DND-41 (cell line): Measurements from ENCODE around the gene TMTC2.

Source experiments
- ATAC-seq: fragments of 200-7000 bp; cut with Tn5 transposase; 3 replicates; pipeline ENCODE4 v1.9.1; 2021; ENCODE audit warnings: low read depth; ENCODE audit not compliant: insufficient read depth
- DNase-seq: peaks from one replicate; pipeline ENCODE4 v3.0.0-alpha.2; 2020
- H2AFZ ChIP-seq: 2 replicates; pipeline ENCODE4 v1.6.0; 2012; ENCODE audit warnings: low read depth, low read length
- H3K27ac ChIP-seq: 2 replicates; pipeline ENCODE4 v1.5.1; 2012; ENCODE audit warnings: low read length, inconsistent platforms
- H3K27me3 ChIP-seq: fragments of 200-600 bp; sonication (generic); 2 replicates; pipeline ENCODE4 v1.6.0; 2012; ENCODE audit warnings: low read length, mild to moderate bottlenecking, inconsistent platforms; ENCODE audit not compliant: insufficient read depth, poor library complexity
- H3K36me3 ChIP-seq: 2 replicates; pipeline ENCODE4 v1.5.1; 2012; ENCODE audit warnings: low read length, inconsistent platforms; ENCODE audit not compliant: insufficient read depth
- H3K4me1 ChIP-seq: 2 replicates; pipeline ENCODE4 v1.5.1; 2012; ENCODE audit warnings: mild to moderate bottlenecking, low read length; ENCODE audit not compliant: insufficient read depth
- H3K4me2 ChIP-seq: 2 replicates; pipeline ENCODE4 v1.6.0; 2012; ENCODE audit warnings: mild to moderate bottlenecking, moderate library complexity, low read length, inconsistent platforms; ENCODE audit not compliant: insufficient read depth
- H3K4me3 ChIP-seq, 2 experiments: fragments of 200-600 bp in 1 of 2; shearing (Covaris generic) in 1 of 2; 2 replicates each; pipeline ENCODE4 v1.5.1; 2012 to 2016; ENCODE audit warnings: inconsistent platforms in 2 of 2, low read length in 2 of 2, mild to moderate bottlenecking in 2 of 2, low read depth in 1 of 2, moderate library complexity in 1 of 2
- H3K79me2 ChIP-seq: 2 replicates; pipeline ENCODE4 v1.6.0; 2012; ENCODE audit warnings: low read length, inconsistent platforms; ENCODE audit not compliant: insufficient read depth
- H3K9ac ChIP-seq: 2 replicates; pipeline ENCODE4 v1.6.0; 2012; ENCODE audit warnings: low read depth, mild to moderate bottlenecking, inconsistent platforms, low read length, moderate library complexity
- H3K9me3 ChIP-seq: 2 replicates; pipeline ENCODE4 v1.5.1; 2012; ENCODE audit warnings: low read length, moderate library complexity, mild to moderate bottlenecking, inconsistent platforms; ENCODE audit not compliant: insufficient read depth, severe bottlenecking
- H4K20me1 ChIP-seq: 2 replicates; pipeline ENCODE4 v1.6.0; 2012; ENCODE audit warnings: low read length; ENCODE audit not compliant: insufficient read depth
- EZH2 ChIP-seq: IDR thresholded peaks from 3 replicates; pipeline ENCODE4 v1.6.1; 2012; ENCODE audit warnings: borderline replicate concordance, low read depth, mild to moderate bottlenecking, moderate library complexity, low read length, inconsistent platforms; ENCODE audit not compliant: severe bottlenecking
- TF ChIP-seq, protein P1 (sequence below): IDR thresholded peaks from 2 replicates; pipeline ENCODE4 v1.5.1; 2012; ENCODE audit warnings: borderline replicate concordance, low read length, moderate library complexity, mild to moderate bottlenecking; ENCODE audit not compliant: poor library complexity, severe bottlenecking; ENCODE audit errors: extremely low read depth

TMTC2 gene

DNA sequence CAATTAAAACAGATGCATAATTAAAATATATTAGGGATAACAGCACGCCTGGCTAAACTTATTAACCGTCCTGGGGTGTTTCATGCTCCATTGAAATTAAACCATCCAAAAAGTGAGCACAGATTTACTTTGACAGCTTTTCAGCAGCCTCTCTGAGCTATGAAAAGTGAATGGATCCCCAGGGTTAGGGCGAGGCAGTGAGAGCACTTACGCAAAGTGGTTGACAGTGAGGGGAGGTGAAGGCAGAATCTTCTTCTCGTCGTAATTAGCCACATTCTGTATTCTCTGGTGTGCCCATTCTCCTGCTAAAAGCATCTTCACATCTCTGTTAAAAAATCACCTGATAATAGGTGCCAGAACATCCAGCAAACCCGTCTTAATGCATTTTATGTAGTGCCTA is 1.9 kb downstream of the TMTC2 start:
- Histone ChIP-seq H3K79me2 (no peaks in the 10 kb centered on the region), H3K4me3 (no peak overlapping the region), H3K4me1 (no peaks in the 10 kb centered on the region), H3K9me3 (peaks cover 4% of the 10 kb centered on the region), H3K4me2 (no peak overlapping the region), H2AFZ (no peak overlapping the region), H3K9ac (no peak overlapping the region), H3K27ac (no peak overlapping the region), H4K20me1 (no peaks in the 10 kb centered on the region), H3K27me3 (no peaks in the 10 kb centered on the region), H3K36me3 (no peaks in the 10 kb centered on the region)
- no peak for ATAC-seq
- TF ChIP-seq EZH2: no peak
- TF ChIP-seq, protein P1, sequence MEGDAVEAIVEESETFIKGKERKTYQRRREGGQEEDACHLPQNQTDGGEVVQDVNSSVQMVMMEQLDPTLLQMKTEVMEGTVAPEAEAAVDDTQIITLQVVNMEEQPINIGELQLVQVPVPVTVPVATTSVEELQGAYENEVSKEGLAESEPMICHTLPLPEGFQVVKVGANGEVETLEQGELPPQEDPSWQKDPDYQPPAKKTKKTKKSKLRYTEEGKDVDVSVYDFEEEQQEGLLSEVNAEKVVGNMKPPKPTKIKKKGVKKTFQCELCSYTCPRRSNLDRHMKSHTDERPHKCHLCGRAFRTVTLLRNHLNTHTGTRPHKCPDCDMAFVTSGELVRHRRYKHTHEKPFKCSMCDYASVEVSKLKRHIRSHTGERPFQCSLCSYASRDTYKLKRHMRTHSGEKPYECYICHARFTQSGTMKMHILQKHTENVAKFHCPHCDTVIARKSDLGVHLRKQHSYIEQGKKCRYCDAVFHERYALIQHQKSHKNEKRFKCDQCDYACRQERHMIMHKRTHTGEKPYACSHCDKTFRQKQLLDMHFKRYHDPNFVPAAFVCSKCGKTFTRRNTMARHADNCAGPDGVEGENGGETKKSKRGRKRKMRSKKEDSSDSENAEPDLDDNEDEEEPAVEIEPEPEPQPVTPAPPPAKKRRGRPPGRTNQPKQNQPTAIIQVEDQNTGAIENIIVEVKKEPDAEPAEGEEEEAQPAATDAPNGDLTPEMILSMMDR: no peak
- no peak for DNase-seq

DNA sequence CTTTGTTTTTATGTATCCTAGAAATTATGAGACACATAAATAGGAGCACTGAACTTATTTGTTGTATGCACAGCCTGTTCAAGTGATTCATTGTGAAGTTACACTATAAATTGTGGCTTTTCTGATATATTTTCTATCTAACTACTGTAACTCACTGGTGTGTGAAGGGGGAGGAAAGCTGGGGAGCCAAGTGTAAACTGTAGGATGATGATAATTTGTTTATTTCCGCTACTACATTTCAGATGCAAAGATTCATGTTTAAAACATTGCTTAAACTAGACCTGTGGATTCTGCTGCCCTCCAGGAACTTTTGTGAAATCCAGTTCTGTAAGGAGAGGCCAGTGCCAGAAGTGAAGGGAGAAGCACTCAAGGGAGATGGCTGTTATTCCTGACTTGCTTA is 3.3 kb downstream of the TMTC2 start:
- Histone ChIP-seq H4K20me1 (no peaks in the 10 kb centered on the region), H3K4me2 (no peak overlapping the region), H3K36me3 (no peaks in the 10 kb centered on the region), H3K9me3 (peaks cover 4% of the 10 kb centered on the region), H2AFZ (no peak overlapping the region), H3K27me3 (no peaks in the 10 kb centered on the region), H3K27ac (no peak overlapping the region), H3K79me2 (no peaks in the 10 kb centered on the region), H3K9ac (no peak overlapping the region), H3K4me3 (no peak overlapping the region), H3K4me1 (no peaks in the 10 kb centered on the region)
- TF ChIP-seq, protein P1: no peak
- no peak for TF ChIP-seq EZH2
- DNase-seq: no peak
- no peak for ATAC-seq

DNA sequence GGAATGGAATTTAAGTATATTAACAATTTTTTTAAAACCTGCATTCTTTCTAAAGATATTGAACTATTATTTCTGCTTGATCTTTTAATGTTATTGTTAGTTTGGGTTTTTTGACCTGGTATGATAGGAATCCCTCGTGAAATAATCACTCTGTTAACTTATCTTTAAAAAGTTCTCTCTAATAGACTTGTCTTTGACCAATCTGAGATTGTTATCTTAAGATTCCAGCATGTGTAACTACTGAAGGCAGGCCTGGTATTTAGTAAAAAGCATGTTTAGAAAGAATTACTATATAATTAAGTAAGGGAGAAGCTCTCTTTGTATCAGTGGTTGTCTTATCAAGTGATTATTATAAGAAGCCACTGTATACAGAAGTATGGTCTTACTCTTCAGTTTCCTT is 4.8 kb downstream of the TMTC2 start:
- Histone ChIP-seq H3K27ac (no peak overlapping the region), H3K9me3 (no peaks in the 10 kb centered on the region), H4K20me1 (no peaks in the 10 kb centered on the region), H3K9ac (no peak overlapping the region), H2AFZ (no peak overlapping the region), H3K36me3 (no peaks in the 10 kb centered on the region), H3K4me1 (no peaks in the 10 kb centered on the region), H3K79me2 (no peaks in the 10 kb centered on the region), H3K4me3 (no peak overlapping the region), H3K4me2 (no peak overlapping the region), H3K27me3 (no peaks in the 10 kb centered on the region)
- DNase-seq (no peak), ATAC-seq (no peak)
- no peak for TF ChIP-seq EZH2
- TF ChIP-seq, protein P1: no peak

DNA sequence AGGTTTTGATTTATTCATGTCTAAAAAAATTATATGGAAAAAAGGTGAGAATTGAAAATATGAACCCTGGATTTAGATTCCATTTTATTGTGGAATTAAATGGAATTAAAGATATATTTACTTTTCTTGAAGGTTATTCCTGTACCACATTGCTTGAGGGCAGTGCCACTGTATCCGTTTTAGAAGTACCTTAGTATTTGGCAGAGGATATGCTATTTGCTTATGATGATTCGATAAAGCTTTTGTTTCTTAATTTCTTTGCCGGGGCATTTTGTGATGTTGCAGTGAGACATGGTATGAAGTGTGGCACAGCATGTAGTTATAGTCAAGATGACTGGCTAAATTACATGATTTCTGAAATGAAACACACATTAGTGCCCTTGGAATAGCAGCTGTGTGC is 7.6 kb downstream of the TMTC2 start:
- Histone ChIP-seq H3K4me3 (no peak overlapping the region), H3K9ac (no peak overlapping the region), H3K27ac (no peak overlapping the region), H3K27me3 (no peaks in the 10 kb centered on the region), H3K4me1 (no peaks in the 10 kb centered on the region), H3K9me3 (no peaks in the 10 kb centered on the region), H3K36me3 (no peaks in the 10 kb centered on the region), H2AFZ (no peak overlapping the region), H4K20me1 (no peaks in the 10 kb centered on the region), H3K79me2 (no peaks in the 10 kb centered on the region), H3K4me2 (no peak overlapping the region)
- ATAC-seq: no peak
- TF ChIP-seq, protein P1: no peak
- TF ChIP-seq EZH2: no peak
- no peak for DNase-seq
